Left hindlimb (tissue), 1 donor: ENCODE results near the gene DRAXIN.
"Not testable (repeated sequence)": the region's sequence is repeated elsewhere in the genome, so short reads cannot be mapped to it uniquely, and the experiment has no call there.

Experiments used
- DNase-seq: peaks from one replicate; pipeline ENCODE4 v3.0.0-alpha.2; 2018

The DRAXIN gene

GRCh38 chr1:11691302-11691914 lies at the start of gene DRAXIN:
TSS of gene DRAXIN (plus strand) at chr1:11691710. CDS start at chr1:11706259, 14,549 bp downstream.
- no peak for DNase-seq

- no peak for DNase-seq
Observed at GRCh38 chr1:11641776-11642305, 49.7 kb upstream of the DRAXIN start.

GRCh38 chr1:11642418-11643017 lies 49.0 kb upstream of the DRAXIN start:
- DNase-seq: not testable (repeated sequence)

DNA sequence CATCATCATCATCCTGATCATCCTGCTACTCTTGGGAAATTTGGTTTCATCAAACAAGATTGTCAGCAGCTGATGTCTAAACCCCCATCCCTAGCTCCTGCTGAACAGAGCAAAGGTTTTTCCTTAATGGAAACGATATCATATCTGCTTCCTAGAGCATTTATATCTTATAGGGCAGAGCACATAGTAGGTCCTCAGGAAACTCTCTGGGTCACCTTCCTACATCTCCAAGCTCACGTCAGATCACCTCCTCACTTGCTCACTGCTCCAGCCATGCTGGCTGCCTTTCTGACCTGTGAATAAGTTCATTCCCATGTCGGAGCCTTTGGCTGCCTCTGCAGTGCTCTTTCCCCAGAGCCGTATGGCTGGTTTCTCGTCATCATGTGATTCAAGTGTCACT lies 47.7 kb upstream of the DRAXIN start:
- DNase-seq: no peak

- no peak for DNase-seq
Observed at GRCh38 chr1:11645270-11645669, 46.2 kb upstream of the DRAXIN start.

GRCh38 chr1:11645670-11646265 lies 45.7 kb upstream of the DRAXIN start:
- peak; percentile 67 for DNase-seq

DNA sequence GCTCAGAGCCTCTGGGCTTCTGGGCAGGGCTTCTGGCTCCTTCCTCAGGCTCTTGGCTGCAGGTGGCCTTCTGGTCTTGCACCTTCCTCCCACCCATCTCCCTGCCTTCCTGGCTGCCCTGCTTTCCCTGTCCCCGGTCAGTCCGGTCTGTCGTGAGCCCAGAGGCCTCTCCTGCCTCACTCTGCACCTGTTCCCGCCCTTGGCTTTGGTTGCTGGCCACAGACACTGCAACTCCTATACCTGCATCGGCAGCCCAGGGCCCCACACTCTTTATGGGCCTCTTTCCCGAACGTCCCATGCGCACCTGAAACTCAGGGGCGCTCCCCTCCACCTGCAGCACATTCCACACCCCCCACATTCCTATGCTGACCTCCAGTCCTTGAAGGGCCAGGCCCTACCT lies 45.2 kb upstream of the DRAXIN start:
- no peak for DNase-seq

DNA sequence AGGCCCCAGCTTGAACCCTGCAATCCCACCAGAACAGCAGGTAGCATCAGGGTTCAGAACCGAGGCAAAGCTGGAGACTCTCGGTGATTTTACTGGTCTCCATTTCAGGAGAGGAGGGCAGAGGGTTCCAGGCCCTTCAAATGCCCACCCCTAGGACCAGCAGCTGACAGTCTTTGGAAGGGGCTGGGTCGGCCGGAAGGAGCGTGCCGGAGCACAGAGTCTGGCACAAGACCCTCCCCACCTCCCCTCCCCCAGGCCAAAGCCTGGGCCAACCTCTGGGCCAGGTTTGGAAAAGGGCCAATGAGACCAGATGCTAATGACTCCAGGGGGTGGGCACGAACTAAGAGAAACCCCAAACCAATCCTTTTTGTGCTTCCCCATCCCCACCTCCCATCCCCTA lies 44.2 kb upstream of the DRAXIN start:
- no peak for DNase-seq

DNA sequence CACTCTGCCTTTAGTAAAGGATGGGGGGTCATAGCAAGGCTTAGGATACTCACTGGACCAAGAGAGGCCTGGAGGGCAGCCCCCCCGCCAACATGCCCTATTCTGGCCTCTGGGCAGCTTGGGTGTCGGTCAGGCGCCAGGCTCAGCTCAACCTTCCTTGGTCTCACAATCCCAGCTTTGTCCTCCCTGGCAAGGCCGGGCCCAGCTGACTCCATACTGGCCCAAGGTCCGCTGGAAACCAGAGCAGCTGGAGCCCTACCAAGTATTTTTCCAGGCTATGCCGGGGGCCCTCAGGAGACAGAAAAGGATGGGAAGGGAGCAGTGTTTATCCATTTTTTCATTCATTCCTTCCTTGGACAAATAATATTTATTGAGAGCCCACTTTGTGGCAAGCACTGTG lies 43.5 kb upstream of the DRAXIN start:
- no peak for DNase-seq

- DNase-seq: no peak
Observed at GRCh38 chr1:11648732-11649158, 42.8 kb upstream of the DRAXIN start.

DNA sequence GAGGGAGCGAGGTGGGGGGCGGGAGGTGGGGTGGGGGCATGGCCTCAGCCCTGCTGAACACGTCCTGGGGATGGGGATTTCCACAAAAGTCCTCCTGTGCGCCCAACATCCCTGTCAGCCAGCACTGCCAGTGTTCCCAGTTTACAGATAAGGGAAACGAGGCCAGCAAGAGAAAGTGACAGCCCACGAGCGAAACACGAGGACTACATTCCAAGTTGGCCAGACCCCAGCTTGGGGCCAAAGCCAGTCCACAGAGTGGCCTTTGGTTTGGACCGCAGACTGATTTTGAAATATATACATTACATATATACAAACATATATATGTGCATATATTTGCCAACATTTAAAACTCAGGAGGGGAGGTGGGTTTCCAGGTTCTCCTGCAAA lies 42.3 kb upstream of the DRAXIN start:
- DNase-seq: no peak

GRCh38 chr1:11649624-11650330 lies 41.7 kb upstream of the DRAXIN start:
- no peak for DNase-seq

- no peak for DNase-seq
Observed at GRCh38 chr1:11650331-11650991, 41.0 kb upstream of the DRAXIN start.

GRCh38 chr1:11651017-11651416 lies 40.5 kb upstream of the DRAXIN start:
- DNase-seq: no peak

DNA sequence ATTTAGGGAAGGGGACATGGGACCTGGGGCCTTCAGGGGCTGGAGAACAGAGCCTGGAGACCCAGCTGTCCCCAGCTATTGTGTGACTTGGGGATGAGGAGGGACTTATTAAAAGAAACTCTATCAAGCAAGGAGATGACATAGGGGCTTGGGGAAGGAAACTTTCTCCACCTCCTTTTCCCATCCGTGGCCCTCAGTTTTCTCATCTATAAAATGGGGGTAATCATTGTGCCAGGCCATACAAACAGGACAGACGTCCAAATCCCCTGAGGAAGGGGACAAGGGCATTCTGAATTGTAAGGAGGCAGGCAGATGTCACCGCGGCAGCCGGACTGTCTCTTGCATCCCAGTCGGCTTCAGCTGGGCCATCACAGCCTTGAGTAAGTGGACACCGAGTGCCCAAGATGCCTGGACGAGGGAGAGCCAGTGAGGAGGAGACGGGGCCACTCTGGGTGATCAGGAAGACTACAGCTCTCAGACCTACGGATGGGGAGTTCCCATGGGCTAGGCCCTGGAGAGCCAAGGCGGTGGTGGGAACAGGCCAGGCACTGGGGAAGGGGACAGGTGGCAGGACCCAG lies 39.2 kb upstream of the DRAXIN start:
- DNase-seq: no peak

GRCh38 chr1:11653101-11653860 lies 38.2 kb upstream of the DRAXIN start:
- DNase-seq: no peak

GRCh38 chr1:11653861-11654136 lies 37.7 kb upstream of the DRAXIN start:
- DNase-seq: no peak

GRCh38 chr1:11654137-11654938 lies 37.2 kb upstream of the DRAXIN start, which contains the start of the genes FBXO2 and FBXO44:
TSS of gene FBXO2 (minus strand) at chr1:11654429. CDS start at chr1:11654340, 89 bp downstream.
TSS of gene FBXO44 (plus strand) at chr1:11654877. CDS start at chr1:11655836, 959 bp downstream.
- DNase-seq: peak; percentile 61

DNA sequence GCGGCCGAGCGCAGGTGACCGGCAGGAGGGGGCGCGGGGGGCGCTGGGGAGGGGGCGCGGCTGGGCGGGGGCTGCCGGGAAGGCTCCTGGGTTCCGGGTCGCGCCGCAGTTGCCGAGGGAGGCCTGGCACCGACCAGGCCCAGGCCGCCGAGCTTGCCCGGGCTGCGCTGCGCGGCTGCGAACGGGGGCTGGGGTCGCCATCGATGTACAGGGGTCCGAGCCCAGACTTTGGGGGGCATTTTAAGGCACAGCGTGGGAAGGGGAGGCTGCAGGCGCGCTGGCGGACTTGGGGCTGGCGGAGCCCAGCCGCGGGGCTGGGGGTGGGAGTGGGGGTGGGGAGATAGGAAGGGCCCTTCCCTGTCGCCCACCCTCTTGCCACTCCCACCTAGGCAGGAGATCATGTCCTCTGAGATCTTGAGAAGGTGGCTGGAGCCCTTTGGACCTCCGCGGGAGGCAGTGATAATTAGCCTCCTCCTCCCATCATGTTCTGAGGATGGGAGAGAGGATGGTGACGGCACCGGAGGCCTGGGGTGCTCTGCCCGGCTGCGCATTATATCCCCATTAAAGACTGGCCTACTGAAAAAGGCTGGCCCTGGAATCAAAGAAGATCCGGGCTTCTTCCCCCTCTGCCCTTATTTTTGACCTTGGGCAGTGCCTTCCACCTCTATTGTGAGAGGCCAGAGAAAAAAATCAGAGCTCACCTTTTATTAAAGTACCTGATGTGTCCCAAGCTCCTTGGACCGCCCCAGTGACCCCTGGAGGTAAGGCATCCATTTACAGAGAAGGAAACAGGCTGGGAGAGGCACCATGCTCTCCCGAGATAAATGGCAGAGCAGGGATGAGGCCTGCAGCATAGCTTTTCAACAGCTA lies 36.3 kb upstream of the DRAXIN start:
- no peak for DNase-seq

GRCh38 chr1:11657654-11658053 lies 33.9 kb upstream of the DRAXIN start:
- DNase-seq: no peak
